Fibroblast of pulmonary artery (primary cell): ENCODE data around the gene DGLUCY.

ENCODE experiments used
- DNase-seq: peaks from one replicate; pipeline ENCODE4 v3.0.0-alpha.2; 2010; ENCODE audit warnings: low read depth
- H3K4me3 ChIP-seq: replicated peaks from 2 replicates; pipeline ENCODE4 v1.5.1; 2011; ENCODE audit warnings: low read depth, mild to moderate bottlenecking, control low read depth, low read length, moderate library complexity
- TF ChIP-seq, protein P1 (sequence below): IDR thresholded peaks from 2 replicates; pipeline ENCODE4 v1.5.1; 2011; ENCODE audit warnings: mild to moderate bottlenecking, control low read depth, low read length, inconsistent platforms; ENCODE audit errors: missing control alignments

Gene DGLUCY

GRCh38 chr14:91256661-91257060, 142.8 kb downstream of the DGLUCY start:
- no peak for DNase-seq
- H3K4me3 ChIP-seq: no peak overlapping the region
- TF ChIP-seq, protein P1, sequence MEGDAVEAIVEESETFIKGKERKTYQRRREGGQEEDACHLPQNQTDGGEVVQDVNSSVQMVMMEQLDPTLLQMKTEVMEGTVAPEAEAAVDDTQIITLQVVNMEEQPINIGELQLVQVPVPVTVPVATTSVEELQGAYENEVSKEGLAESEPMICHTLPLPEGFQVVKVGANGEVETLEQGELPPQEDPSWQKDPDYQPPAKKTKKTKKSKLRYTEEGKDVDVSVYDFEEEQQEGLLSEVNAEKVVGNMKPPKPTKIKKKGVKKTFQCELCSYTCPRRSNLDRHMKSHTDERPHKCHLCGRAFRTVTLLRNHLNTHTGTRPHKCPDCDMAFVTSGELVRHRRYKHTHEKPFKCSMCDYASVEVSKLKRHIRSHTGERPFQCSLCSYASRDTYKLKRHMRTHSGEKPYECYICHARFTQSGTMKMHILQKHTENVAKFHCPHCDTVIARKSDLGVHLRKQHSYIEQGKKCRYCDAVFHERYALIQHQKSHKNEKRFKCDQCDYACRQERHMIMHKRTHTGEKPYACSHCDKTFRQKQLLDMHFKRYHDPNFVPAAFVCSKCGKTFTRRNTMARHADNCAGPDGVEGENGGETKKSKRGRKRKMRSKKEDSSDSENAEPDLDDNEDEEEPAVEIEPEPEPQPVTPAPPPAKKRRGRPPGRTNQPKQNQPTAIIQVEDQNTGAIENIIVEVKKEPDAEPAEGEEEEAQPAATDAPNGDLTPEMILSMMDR: no peak

DNA sequence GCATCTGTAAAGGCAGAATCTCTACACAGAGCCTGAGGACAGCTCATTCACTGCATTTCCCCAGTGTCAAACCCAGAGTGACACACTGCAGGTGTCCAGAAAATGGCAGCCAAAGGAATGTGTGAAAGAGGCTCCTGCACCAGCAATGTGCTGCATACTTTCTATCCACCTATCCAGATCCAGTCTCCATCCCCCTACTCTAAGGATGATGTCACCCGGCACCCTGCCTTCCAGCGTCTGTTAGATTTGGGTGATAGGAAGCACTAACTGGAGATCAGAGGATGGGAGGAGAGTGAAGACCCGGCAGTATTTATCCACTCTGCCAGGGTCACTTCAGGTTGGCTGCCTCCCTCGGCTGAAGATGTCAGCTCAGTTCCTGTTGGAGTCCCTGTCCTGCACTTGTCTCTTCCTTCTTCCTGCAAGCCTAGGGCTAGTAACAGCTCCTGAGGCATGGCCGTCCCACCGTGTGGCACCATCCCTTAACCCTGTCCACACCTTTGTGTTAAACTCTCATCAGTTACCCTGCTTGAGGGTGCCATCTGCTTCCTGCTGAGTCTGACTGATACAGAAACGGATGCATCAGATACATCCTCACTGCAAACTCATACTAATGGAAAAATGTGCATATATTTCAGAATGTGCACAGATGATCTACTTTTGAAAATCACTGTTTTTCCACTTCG, 143.6 kb downstream of the DGLUCY start:
- H3K4me3 ChIP-seq: no peak overlapping the region
- no peak for DNase-seq
- TF ChIP-seq, protein P1: no peak

DNA sequence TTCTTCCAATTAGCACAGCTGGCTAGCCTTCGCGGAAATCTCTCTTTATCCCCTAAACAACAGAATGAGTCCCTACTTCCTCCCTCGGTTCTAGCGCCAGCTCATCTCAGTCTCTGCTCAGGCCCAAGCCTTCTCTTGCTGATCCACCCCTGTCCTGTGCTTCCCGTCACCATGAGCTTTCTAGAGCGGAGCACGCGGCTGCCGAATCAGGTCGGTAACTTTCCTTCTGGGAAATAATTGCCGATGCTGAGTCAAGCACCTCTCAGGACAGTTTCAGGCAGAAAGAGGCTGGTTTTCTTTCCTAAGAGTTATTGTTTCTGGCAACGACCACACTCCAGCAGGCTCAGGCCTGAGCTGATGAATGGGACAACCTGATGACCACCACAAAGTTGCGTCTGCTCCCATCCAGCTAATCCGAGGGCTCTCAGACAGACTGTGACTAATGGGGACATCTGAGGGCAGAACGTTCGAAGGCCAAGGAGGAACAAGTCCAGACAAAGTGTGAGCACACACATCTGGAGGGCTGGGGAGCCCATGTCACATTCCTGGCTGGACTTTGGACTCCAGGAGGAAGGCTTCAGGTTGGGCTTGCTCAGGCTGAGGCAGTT, 144.2 kb downstream of the DGLUCY start:
- peak; percentile 45 for DNase-seq
- no peak overlapping the region for H3K4me3 ChIP-seq
- TF ChIP-seq, protein P1: no peak

GRCh38 chr14:91258876-91259275, 145.0 kb downstream of the DGLUCY start:
- TF ChIP-seq, protein P1: no peak
- no peak overlapping the region for H3K4me3 ChIP-seq
- DNase-seq: no peak

DNA sequence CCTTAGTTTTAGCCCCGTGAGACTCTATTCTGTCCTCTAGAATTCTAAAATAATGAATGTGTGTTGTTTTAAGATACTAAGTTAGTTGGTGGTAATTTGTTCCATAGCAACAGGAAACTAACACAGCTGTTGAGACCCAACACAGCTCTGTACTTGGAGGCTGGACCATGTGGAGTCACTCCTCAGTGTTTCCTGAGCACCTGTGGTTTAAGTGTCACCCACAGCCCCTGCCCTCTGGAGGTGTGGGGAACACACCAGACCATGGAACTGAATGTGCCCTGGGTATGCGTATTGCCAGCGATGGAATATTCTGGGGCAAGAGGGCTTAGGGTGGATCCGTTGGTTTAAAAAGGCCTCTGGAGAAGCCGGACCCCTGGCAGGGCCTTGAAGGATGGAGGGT, 147.2 kb downstream of the DGLUCY start:
- no peak overlapping the region for H3K4me3 ChIP-seq
- TF ChIP-seq, protein P1: no peak
- DNase-seq: no peak

DNA sequence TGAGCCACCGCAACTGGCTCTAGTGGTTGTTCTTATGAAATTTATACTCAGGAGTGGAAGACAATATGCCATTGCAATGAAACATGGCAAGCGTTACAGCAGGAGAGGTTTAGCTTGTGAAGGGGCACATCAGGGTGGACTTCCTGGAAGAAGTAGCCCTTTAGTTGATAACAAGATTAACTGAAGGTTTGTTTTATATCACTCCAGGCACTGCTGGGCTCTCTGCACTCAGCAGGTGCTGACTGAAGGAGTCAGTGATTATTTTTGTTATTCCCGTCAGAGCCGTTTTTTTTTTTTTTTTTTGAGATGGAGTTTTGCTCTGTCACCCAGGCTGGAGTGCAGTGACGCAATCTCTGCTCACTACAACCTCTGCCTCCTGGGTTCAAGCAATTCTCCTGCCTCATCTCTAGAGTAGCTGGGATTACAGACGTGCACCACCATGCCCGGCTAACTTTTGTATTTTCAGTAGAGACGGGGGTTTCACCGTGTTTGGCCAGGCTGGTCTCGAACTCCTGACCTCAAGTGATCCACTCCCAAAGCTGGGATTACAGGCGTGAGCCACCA, 148.2 kb downstream of the DGLUCY start:
- no peak for DNase-seq
- TF ChIP-seq, protein P1: no peak
- H3K4me3 ChIP-seq: no peak overlapping the region
